Activated naive CD4-positive, alpha-beta T cell treated with anti-CD3 and anti-CD28 coated beads, Interleukin-2, amount 50 U/mL, for 16 hours (primary cell): ENCODE measurements around the gene CYP21A2.
"Not testable (repeated sequence)": the region's sequence is repeated elsewhere in the genome, so short reads cannot be mapped to it uniquely, and the experiment has no call there.

Source experiments
- DNase-seq: peaks from one replicate; pipeline ENCODE4 v3.0.0-alpha.2; 2020

The CYP21A2 gene

DNA sequence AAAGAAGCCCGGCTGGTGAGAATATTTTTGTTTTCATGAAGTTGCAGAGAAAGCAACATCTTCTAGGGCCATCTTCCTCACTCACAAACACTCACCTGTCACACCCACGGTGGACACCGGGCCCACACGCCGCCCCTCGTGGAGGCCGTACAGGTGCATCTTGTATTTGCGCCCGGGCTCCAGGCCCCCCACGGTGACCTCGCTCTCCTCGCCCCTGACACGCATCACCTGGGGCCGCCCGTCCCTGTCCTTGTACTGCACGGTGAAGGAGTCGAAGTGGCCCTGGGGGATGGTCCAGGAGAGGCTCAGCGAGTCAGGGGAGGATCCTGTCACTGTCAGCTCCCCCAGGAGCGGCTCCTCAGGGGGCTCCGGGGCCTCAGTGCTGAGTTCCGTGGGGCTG, 17.5 kb downstream of the CYP21A2 start:
- not testable (repeated sequence) for DNase-seq

DNA sequence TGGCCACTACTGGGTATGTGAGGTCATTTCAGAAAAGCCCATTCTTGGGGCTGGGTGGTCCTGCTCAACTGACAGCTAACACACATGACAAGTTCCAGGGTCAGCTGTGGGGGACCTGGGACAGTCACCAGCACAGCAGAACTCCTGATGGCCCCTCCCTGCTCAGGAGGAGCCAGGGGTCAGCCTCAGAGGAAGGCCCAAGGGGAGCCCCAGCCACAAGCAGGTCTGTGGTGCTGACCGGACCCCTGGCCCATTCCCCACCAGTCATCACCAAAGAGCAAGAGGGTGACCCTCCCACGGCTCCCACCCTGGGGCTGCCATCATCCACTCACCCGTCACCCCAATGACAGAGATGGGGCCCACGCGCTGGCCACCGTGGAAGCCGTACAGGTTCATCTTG, 18.0 kb downstream of the CYP21A2 start:
- DNase-seq = no peak

DNA sequence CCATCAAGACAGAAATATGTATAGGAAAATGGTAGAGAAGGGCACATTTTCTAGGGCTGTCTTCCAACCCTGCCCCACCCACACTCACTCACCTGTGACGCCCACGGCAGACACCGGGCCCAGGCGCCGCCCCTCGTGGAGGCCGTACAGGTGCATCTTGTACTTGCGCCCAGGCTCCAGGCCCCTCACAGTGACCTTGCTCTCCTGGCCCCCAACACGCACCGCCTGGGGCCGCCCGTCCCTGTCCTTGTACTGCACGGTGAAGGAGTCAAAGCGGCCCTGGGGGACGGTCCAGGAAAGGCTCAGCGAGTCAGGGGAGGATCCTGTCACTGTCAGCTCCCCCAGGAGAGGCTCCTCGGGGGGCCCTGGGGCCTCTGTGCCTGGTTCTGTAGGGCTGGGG, 19.8 kb downstream of the CYP21A2 start:
- DNase-seq = no peak

GRCh38 chr6:32058511-32058963, 20.3 kb downstream of the CYP21A2 start:
- no peak for DNase-seq

- no peak for DNase-seq
Measured at GRCh38 chr6:32060966-32061655, 22.9 kb downstream of the CYP21A2 start.

DNA sequence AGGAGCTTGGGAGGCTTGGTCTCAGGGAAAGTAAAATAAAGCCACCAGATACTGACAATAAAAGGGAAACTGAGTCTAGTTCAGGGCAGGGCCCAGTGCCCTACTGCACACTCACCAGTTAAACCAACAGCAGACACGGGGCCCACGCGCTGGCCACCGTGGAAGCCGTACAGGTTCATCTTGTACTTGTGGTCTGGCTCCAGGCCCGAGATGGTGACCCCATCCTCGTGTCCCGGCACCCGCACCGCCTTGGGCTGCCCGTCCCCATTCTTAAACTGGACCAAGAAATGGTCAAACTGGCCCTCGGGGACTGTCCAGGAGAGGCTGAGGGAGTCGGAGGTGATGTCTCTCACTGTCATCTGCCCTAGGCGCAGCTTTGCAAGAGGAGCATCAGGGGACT, 26.5 kb downstream of the CYP21A2 start:
- no peak for DNase-seq

DNA sequence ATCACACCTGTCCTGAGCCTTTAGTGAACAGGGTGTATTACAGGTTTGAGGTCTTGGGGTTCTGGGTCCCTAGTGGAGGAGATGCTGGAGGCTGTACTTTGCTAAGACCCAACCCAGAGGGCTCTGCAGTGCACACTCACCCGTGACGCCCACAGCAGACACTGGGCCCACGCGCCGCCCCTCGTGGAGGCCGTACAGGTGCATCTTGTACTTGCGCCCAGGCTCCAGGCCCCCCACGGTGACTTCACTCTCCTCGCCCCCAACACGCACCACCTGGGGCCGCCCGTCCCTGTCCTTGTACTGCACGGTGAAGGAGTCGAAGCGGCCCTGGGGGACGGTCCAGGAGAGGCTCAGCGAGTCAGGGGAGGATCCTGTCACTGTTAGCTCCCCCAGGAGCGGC, 29.3 kb downstream of the CYP21A2 start:
- DNase-seq = not testable (repeated sequence)

DNA sequence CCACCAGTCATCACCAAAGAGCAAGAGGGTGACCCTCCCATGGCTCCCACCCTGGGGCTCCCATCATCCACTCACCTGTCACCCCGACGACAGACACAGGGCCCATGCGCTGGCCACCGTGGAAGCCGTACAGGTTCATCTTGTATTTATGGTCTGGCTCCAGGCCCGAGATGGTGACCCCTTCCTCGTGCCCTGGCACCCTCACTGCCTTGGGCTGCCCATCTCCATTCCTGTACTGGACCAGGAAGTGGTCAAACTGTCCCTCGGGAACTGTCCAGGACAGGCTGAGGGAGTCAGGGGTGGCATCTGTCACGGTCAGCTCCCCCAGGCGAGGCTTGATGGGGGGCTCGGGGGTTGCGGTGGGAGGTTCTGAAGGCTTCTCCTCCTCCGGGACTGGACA, 30.1 kb downstream of the CYP21A2 start:
- DNase-seq = not testable (repeated sequence)

DNA sequence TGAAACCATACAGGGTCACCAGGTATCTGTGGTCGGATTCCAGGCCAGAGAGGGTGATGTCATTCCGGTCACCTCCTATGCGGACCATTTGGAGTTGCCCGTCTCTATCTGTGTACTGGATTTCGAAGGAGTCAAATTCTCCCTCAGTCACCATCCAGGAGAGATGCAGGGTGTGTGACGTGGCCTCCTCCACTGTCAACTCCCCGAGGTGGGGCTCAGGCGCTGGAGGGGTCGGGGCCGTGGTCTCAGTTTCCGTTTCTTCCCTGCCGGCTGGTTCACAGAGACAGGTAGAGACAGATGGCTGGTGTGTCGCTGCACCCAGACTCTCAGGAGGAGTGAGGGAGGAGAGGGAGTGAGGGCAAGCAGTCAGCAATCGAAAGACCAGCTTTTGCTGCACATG, 30.7 kb downstream of the CYP21A2 start:
- DNase-seq = no peak

DNA sequence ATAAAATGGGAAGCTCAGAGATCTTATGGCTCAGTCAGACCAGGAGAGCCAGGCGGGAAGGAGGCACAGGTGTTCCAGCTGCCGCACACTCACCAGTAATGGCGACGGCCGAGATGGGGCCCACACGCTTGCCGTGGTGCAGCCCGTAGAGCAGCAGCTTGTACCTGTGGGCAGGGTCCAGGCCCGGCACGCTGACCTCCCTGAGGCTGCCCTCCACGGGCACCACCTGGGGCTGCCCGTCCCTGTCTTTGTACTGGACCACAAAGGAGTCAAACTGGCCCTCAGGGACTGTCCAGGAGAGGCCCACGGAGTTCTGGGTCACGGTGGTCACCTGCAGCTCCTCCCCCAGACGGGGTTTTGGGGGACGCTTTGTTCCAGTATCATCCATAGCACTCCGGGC, 31.2 kb downstream of the CYP21A2 start:
- no peak for DNase-seq

DNA sequence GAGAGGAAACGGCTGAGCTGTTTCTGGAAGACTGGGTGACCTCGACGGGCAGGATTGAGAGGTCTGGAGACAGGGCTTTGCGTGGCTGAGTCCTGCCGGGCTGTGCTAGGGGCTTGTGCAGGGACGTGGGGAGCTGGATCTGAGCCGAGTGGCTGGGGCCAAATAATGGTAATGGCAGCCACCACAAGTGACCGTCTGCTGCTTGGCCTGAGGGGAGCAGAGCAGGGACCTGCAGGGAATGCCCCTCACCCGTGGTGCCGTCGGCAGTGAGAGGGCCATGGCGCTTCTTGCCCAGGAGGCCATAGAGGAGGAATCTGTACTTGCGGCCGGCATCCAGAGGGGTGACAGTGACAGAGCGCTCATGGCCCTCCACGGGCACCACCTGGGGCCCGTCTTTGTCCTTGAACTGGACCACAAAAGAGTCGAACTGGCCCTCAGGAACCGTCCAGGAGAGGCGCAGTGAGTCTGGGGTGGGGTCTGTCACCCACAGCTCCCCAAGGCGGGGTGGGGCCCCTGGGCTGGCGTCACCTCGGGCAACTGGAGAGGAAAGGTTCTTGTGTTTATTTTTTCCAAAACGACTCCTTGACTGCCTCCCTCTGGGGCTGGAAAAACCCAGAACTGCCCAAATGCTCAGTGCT, 31.8 kb downstream of the CYP21A2 start:
- no peak for DNase-seq

GRCh38 chr6:32070814-32071543, 32.8 kb downstream of the CYP21A2 start:
- DNase-seq = no peak

DNA sequence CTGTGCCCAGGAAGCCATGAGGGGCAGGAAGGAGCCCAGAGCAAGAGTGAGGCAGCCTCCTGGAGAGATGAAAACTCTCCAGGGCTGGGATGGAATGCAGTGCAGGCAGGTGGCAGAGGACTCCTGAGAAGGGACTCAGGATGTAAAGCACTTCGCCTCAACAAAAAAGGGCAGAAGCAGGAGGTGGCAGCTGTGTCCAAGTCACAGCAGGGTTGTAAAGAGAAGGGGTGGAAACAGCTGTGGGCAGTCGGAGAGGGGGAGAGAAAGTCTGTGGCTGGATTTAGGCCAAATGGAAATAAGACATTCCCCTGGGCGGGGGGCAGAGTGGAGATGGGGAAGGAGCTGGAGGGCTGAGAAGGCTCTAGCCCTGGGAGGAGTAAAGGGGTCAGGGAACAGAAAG, 34.9 kb downstream of the CYP21A2 start:
- DNase-seq = no peak

DNA sequence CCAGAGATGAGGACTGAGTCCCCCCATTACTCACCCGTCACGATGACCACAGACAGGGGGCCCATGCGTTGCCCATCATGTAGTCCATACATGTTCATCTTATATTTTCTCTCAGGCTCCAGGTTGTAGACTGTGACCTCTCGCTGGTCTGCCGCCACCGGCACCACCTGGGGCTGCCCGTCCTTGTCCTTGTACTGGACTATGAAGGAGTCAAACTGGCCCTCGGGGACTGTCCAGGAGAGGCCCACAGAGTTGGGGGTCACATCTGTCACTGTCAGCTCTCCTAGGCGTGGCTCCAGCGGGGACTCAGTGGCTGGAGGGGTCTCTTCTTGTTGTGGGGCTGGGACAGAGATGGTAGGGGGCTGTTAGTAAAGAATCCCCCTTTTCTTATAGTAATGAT, 35.4 kb downstream of the CYP21A2 start:
- DNase-seq = no peak

GRCh38 chr6:32074996-32075532, 36.8 kb downstream of the CYP21A2 start:
- no peak for DNase-seq

- DNase-seq = no peak
Measured at GRCh38 chr6:32075781-32076180, 37.6 kb downstream of the CYP21A2 start.

DNA sequence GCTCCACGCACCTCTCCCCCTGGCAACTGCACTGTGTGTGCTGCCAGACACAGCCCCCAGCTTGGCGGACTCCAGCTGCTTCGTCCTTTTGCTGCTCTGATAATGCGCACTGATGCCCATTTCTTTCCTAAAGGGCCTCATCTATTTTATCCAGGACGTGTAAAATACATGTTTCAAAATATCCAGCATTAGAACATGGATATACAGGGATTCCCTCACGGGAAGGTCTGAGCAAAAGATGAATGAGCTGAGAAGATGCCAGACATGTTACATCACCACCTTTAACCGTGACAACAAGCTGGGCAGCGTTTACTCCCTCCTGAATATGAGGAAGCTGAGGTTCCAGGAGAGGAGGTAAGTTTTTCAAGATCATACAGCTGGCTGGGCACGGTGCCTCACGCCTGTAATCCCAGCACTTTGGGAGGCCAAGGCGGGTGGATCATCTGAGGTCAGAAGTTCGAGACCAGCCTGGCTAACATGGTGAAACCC, 38.1 kb downstream of the CYP21A2 start:
- no peak for DNase-seq

DNA sequence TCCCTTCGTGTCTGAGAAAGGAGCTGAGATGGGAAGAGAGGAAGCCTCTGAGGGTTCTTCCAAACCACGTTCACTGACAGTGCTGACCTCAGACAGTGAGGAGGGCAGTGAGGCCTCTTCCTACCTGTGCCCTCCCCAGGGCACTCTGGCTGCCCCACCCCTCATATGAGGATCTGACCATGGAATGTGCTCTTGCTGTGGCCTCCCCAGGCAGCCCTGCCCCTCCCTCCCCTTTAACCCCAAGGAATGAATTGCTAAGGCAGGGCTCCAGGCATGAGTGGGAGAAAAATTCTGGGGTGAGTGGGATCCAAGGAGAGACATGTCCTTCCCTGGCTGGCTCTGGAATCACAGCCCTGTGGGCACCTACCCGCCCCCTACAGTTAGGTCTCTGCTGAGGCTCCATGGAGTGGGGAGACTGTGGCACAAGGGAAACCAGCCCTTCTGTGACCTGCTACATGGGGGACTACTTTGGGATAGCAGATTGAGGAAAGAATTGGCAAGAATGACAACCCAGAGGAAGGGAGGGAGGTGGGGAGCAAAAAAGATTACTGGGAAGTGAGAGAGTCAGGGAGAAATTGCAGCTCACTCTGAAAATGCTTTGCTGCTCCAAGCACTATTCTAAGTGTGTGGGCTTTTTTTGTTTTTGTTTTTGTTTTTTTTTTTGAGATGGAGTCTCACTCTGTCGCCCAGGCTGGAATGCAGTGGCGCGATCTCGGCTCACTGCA, 41.5 kb downstream of the CYP21A2 start:
- DNase-seq = no peak

- DNase-seq = no peak
Measured at GRCh38 chr6:32081168-32081990, 43.2 kb downstream of the CYP21A2 start.

DNA sequence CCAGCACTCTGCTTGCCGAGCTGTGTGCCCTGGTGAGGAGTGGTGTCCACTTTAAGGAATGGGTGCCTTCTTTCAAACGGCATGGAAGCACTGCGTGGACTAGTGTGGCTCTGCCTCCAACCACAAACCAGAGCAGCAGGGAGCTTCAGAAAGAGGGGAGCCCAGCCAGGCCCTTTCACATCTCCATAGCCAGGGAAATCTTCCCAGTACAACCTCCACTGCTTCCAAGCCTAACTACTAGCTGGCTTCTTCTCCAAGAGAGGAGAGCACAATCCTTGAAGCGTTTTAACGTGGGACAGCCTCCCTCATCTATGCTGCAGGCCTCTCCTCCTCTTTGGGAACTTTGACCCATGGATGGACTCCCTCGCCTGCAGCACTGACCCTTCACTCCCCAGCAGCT, 44.3 kb downstream of the CYP21A2 start:
- DNase-seq = no peak

- no peak for DNase-seq
Measured at GRCh38 chr6:32082935-32083334, 44.7 kb downstream of the CYP21A2 start.
